Measurements from ENCODE around the gene PPP3CB. TPM values are rescaled to one million over a fixed set of nuclear protein-coding genes. Genes with fewer than 3 reads are reported as not detected.

The PPP3CB gene
- total RNA-seq, 2 donors from 2014 or later, result 26.5 to 34.2 TPM

GRCh38 chr10:73423309-73423708 is 72.5 kb downstream of the PPP3CB start:
- Histone ChIP-seq H3K36me3 (no peaks in the 10 kb centered on the region), H3K9ac (ENCODE audit: low read depth in 2 of 2, low read length in 2 of 2) (no peak overlapping the region)

GRCh38 chr10:73416571-73416970 is 79.3 kb downstream of the PPP3CB start:
- H3K9me3 ChIP-seq, result no peaks in the 10 kb centered on the region
- H3K36me3 ChIP-seq, result no peaks in the 10 kb centered on the region
- no peak overlapping the region for H3K27ac ChIP-seq
- TF ChIP-seq CTCF (IDR thresholded peaks at IDR 0.05), result no peak
- no peak overlapping the region for H3K4me3 ChIP-seq
- no peaks in the 10 kb centered on the region for H3K27me3 ChIP-seq
- intact Hi-C loops (cut with DNase I), result no loop called here
- H3K9ac ChIP-seq (ENCODE audit: low read depth in 2 of 2, low read length in 2 of 2), result no peak overlapping the region
- no peaks in the 10 kb centered on the region for H3K4me1 ChIP-seq
- DNase-seq, result no peak

More at GRCh38 chr10:73423309-73423708, 72.5 kb downstream of the PPP3CB start:
- no peak overlapping the region for H3K27ac ChIP-seq
- no peak overlapping the region for H3K4me3 ChIP-seq
- DNase-seq, result no peak
- TF ChIP-seq CTCF (IDR thresholded peaks at IDR 0.05), result no peak
- no peaks in the 10 kb centered on the region for H3K4me1 ChIP-seq
- H3K9me3 ChIP-seq, result no peaks in the 10 kb centered on the region
- H3K27me3 ChIP-seq, result no peaks in the 10 kb centered on the region
- intact Hi-C loops (cut with DNase I), result no loop called here

GRCh38 chr10:73414230-73414945 is 81.4 kb downstream of the PPP3CB start:
- intact Hi-C loops (cut with DNase I), result no loop called here
- TF ChIP-seq CTCF (IDR thresholded peaks at IDR 0.05), result no peak
- Histone ChIP-seq H3K9me3 (no peaks in the 10 kb centered on the region), H3K4me3 (peak overlapping the region; percentile 72), H3K9ac (ENCODE audit: low read depth in 2 of 2, low read length in 2 of 2) (peak overlapping the region; percentile 65 to 69), H3K27ac (peak overlapping the region; percentile 95), H3K4me1 (no peaks in the 10 kb centered on the region), H3K27me3 (no peaks in the 10 kb centered on the region), H3K36me3 (no peaks in the 10 kb centered on the region)
- peak; percentile 64 for DNase-seq

GRCh38 chr10:73413528-73414229 is 82.1 kb downstream of the PPP3CB start, which contains the start of gene ANXA7:
Gene ANXA7, minus strand, starts transcription at chr10:73414058. Its CDS starts 13,202 bp downstream, at chr10:73400856.
- no peaks in the 10 kb centered on the region for H3K9me3 ChIP-seq
- no peaks in the 10 kb centered on the region for H3K4me1 ChIP-seq
- TF ChIP-seq CTCF (IDR thresholded peaks at IDR 0.05), result peak; percentile 33
- H3K9ac ChIP-seq (ENCODE audit: low read depth in 2 of 2, low read length in 2 of 2), result peak within 1 kb of the TSS; percentile 65 to 84
- H3K36me3 ChIP-seq, result no peaks in the 10 kb centered on the region
- DNase-seq, result peak; percentile 97
- intact Hi-C loops (cut with DNase I), result no loop called here
- no peaks in the 10 kb centered on the region for H3K27me3 ChIP-seq
- peak within 1 kb of the TSS; percentile 95 for H3K27ac ChIP-seq
- H3K4me3 ChIP-seq, result peak within 1 kb of the TSS; percentile 72

- Histone ChIP-seq H3K36me3 (no peaks in the 10 kb centered on the region), H3K4me3 (peak overlapping the region; percentile 72), H3K4me1 (no peaks in the 10 kb centered on the region), H3K27me3 (no peaks in the 10 kb centered on the region), H3K27ac (peak overlapping the region; percentile 95), H3K9me3 (no peaks in the 10 kb centered on the region), H3K9ac (ENCODE audit: low read depth in 2 of 2, low read length in 2 of 2) (peak overlapping the region; percentile 65 to 84)
- no peak for TF ChIP-seq CTCF (IDR thresholded peaks at IDR 0.05)
- DNase-seq, result peak; percentile 55
- intact Hi-C loops (cut with DNase I), result no loop called here
Measured at GRCh38 chr10:73413108-73413527, 82.7 kb downstream of the PPP3CB start.
